Measurements from ENCODE around the gene AUTS2.

DNA sequence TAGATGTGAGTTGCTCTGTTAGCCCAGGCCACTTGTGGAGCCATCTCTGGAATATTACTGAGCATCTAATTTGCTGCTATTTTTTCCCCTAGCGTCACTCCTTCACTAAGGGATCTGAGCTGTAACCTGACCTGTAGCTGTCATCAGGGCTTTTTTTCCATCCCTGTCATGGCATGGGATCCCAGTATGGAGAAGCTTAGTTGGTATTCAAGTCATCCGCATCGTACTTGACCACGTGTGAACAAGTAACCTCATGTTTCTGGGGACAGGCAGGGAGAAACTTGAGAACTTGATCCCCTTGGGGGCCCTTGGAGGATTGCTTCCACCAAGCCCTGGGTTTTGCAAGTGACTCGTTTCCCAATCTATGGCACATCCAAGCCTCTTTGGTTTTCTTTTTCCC is 1059.3 kb downstream of the AUTS2 start:
- TF ChIP-seq, protein P1, sequence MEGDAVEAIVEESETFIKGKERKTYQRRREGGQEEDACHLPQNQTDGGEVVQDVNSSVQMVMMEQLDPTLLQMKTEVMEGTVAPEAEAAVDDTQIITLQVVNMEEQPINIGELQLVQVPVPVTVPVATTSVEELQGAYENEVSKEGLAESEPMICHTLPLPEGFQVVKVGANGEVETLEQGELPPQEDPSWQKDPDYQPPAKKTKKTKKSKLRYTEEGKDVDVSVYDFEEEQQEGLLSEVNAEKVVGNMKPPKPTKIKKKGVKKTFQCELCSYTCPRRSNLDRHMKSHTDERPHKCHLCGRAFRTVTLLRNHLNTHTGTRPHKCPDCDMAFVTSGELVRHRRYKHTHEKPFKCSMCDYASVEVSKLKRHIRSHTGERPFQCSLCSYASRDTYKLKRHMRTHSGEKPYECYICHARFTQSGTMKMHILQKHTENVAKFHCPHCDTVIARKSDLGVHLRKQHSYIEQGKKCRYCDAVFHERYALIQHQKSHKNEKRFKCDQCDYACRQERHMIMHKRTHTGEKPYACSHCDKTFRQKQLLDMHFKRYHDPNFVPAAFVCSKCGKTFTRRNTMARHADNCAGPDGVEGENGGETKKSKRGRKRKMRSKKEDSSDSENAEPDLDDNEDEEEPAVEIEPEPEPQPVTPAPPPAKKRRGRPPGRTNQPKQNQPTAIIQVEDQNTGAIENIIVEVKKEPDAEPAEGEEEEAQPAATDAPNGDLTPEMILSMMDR (IDR thresholded peaks at IDR 0.05; ENCODE audit: low read depth, low read length, missing input control) = no peak
- TF ChIP-seq GABPA (IDR thresholded peaks at IDR 0.05 in 1 of 2, conservative IDR thresholded peaks at IDR 0.05 in 1 of 2) = no peak
- no peak for TF ChIP-seq SP1 (IDR thresholded peaks at IDR 0.05)
- TF ChIP-seq FOXA1 (IDR thresholded peaks at IDR 0.05) = no peak
- no peak for TF ChIP-seq HNF4G (IDR thresholded peaks at IDR 0.05)
- no peak for TF ChIP-seq YY1 (IDR thresholded peaks at IDR 0.05)
- no peak for TF ChIP-seq TAF1 (conservative IDR thresholded peaks at IDR 0.05)
- TF ChIP-seq, protein P2, sequence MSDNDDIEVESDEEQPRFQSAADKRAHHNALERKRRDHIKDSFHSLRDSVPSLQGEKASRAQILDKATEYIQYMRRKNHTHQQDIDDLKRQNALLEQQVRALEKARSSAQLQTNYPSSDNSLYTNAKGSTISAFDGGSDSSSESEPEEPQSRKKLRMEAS (IDR thresholded peaks at IDR 0.05) = no peak
- TF ChIP-seq, protein P3, sequence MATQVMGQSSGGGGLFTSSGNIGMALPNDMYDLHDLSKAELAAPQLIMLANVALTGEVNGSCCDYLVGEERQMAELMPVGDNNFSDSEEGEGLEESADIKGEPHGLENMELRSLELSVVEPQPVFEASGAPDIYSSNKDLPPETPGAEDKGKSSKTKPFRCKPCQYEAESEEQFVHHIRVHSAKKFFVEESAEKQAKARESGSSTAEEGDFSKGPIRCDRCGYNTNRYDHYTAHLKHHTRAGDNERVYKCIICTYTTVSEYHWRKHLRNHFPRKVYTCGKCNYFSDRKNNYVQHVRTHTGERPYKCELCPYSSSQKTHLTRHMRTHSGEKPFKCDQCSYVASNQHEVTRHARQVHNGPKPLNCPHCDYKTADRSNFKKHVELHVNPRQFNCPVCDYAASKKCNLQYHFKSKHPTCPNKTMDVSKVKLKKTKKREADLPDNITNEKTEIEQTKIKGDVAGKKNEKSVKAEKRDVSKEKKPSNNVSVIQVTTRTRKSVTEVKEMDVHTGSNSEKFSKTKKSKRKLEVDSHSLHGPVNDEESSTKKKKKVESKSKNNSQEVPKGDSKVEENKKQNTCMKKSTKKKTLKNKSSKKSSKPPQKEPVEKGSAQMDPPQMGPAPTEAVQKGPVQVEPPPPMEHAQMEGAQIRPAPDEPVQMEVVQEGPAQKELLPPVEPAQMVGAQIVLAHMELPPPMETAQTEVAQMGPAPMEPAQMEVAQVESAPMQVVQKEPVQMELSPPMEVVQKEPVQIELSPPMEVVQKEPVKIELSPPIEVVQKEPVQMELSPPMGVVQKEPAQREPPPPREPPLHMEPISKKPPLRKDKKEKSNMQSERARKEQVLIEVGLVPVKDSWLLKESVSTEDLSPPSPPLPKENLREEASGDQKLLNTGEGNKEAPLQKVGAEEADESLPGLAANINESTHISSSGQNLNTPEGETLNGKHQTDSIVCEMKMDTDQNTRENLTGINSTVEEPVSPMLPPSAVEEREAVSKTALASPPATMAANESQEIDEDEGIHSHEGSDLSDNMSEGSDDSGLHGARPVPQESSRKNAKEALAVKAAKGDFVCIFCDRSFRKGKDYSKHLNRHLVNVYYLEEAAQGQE (IDR thresholded peaks at IDR 0.05) = no peak
- TF ChIP-seq JUND (IDR thresholded peaks at IDR 0.05) = no peak
- no peak for TF ChIP-seq RAD21 (IDR thresholded peaks at IDR 0.05)
- TF ChIP-seq, protein P4, sequence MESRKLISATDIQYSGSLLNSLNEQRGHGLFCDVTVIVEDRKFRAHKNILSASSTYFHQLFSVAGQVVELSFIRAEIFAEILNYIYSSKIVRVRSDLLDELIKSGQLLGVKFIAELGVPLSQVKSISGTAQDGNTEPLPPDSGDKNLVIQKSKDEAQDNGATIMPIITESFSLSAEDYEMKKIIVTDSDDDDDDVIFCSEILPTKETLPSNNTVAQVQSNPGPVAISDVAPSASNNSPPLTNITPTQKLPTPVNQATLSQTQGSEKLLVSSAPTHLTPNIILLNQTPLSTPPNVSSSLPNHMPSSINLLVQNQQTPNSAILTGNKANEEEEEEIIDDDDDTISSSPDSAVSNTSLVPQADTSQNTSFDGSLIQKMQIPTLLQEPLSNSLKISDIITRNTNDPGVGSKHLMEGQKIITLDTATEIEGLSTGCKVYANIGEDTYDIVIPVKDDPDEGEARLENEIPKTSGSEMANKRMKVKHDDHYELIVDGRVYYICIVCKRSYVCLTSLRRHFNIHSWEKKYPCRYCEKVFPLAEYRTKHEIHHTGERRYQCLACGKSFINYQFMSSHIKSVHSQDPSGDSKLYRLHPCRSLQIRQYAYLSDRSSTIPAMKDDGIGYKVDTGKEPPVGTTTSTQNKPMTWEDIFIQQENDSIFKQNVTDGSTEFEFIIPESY (IDR thresholded peaks at IDR 0.05) = no peak
- TF ChIP-seq EGR1 (IDR thresholded peaks at IDR 0.05; ENCODE audit: low read depth in 2 of 2) = no peak
